OCI-LY3 (cell line): ENCODE measurements around the gene CFHR4.

Experiments
- EZH2phosphoT487 ChIP-seq: fragments of 200-600 bp; shearing (Covaris generic); IDR thresholded peaks from 2 replicates; pipeline ENCODE4 v1.6.1; 2018; ENCODE audit warnings: antibody characterized with exemption, mixed run types, low read depth
- TF ChIP-seq, protein P1 (sequence below): fragments of 200-600, 300-600 bp; sonication (generic); IDR thresholded peaks from 2 replicates; pipeline ENCODE4 v1.5.1; 2014; ENCODE audit warnings: antibody characterized with exemption, low read length, low read depth

DNA sequence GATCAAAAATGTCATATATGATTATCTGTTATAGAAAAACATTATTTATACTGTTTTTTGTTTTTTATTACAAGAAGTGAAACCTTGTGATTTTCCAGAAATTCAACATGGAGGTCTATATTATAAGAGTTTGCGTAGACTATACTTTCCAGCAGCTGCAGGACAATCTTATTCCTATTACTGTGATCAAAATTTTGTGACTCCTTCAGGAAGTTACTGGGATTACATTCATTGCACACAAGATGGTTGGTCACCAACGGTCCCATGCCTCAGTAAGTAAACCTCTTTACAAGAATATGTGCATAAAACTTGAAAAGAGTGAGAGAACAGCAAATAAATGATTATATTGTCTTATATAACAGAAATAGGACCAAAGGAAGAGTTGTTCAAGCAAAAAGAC lies 14.5 kb downstream of the CFHR4 start:
- TF ChIP-seq, protein P1, sequence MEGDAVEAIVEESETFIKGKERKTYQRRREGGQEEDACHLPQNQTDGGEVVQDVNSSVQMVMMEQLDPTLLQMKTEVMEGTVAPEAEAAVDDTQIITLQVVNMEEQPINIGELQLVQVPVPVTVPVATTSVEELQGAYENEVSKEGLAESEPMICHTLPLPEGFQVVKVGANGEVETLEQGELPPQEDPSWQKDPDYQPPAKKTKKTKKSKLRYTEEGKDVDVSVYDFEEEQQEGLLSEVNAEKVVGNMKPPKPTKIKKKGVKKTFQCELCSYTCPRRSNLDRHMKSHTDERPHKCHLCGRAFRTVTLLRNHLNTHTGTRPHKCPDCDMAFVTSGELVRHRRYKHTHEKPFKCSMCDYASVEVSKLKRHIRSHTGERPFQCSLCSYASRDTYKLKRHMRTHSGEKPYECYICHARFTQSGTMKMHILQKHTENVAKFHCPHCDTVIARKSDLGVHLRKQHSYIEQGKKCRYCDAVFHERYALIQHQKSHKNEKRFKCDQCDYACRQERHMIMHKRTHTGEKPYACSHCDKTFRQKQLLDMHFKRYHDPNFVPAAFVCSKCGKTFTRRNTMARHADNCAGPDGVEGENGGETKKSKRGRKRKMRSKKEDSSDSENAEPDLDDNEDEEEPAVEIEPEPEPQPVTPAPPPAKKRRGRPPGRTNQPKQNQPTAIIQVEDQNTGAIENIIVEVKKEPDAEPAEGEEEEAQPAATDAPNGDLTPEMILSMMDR: no peak
- no peak for TF ChIP-seq EZH2phosphoT487
